HCT116 (cell line): ENCODE measurements around the gene GP1BB. TPM values are rescaled to one million over a fixed set of nuclear protein-coding genes. Genes with fewer than 3 reads are reported as not detected.

Source experiments
- ATAC-seq: fragments of 200-7000 bp; cut with Tn5 transposase; 2 replicates; pipeline ENCODE4 v1.9.1; 2020; ENCODE audit warnings: mild to moderate bottlenecking, moderate library complexity
- BruUV-seq: library from RNA; stranded (reverse); fragments of 400-500 nt; replicated peaks from 2 replicates; lab custom pipeline; 2021; lab: Mats Ljungman, UMichigan
- CTCF ChIA-PET: fragments of 300-600 bp; sonication (Branson Sonifier 250); formaldehyde crosslinking; loops from one replicate; lab custom pipeline; 2021; ENCODE audit warnings: antibody characterized with exemption; lab: Charles Lee
- POLR2A ChIA-PET: fragments of 300-600, 350-600 bp; sonication (Branson Sonifier 250); formaldehyde crosslinking; loops from one replicate; lab custom pipeline; 2021; ENCODE audit warnings: antibody characterized with exemption; lab: Charles Lee
- RAD21 ChIA-PET, 2 experiments: fragments of 300-600 bp; sonication (Branson Sonifier 250); formaldehyde crosslinking; loops; one replicate each; lab custom pipeline; 2023; ENCODE audit warnings: low total read pairs in 2 of 2; ENCODE audit not compliant: uncharacterized antibody in 2 of 2, unreplicated experiment in 2 of 2, low non-redundant PET in 1 of 2; lab: Charles Lee
- DNase-seq: peaks from one replicate; pipeline ENCODE4 v3.0.0-alpha.2; 2010; ENCODE audit warnings: low read depth, low spot score
- H2AFZ ChIP-seq: fragments of 200-600 bp; shearing (Covaris generic), sonication (generic); 2 replicates; pipeline ENCODE4 v1.6.1; 2017; ENCODE audit warnings: low read depth, mixed run types, mixed read lengths, antibody characterized with exemption, low read length; ENCODE audit not compliant: poor library complexity, severe bottlenecking
- H3K27ac ChIP-seq: 2 replicates; pipeline ENCODE4 v1.5.1; 2012; ENCODE audit warnings: low read depth, low read length
- H3K27me3 ChIP-seq: fragments of 200-600 bp; sonication (generic); 2 replicates; pipeline ENCODE4 v1.6.1; 2016; ENCODE audit warnings: mixed run types, low read length, mixed read lengths; ENCODE audit not compliant: insufficient read depth
- H3K36me3 ChIP-seq, 2 experiments: fragments of 200-500 bp in 1 of 2; fragments of 200-600 bp in 1 of 2; sonication (Bioruptor generic) in 1 of 2; sonication (generic) in 1 of 2; 2 replicates each; pipeline versions ENCODE4 v1.5.1 to v1.6.1; 2014 to 2016; ENCODE audit warnings: low read length in 2 of 2, inconsistent platforms in 1 of 2, mixed read lengths in 1 of 2, mixed run types in 1 of 2; ENCODE audit not compliant: insufficient read depth in 2 of 2, control insufficient read depth in 1 of 2
- H3K4me1 ChIP-seq, 2 experiments: fragments of 200-600 bp in 1 of 2; sonication (generic) in 1 of 2; 2 replicates each; pipeline versions ENCODE4 v1.5.1 to v1.6.1; 2012 to 2017; ENCODE audit warnings: low read length in 2 of 2, inconsistent platforms in 1 of 2, mild to moderate bottlenecking in 1 of 2, mixed read lengths in 1 of 2, mixed run types in 1 of 2, moderate library complexity in 1 of 2; ENCODE audit not compliant: insufficient read depth in 2 of 2, control insufficient read depth in 1 of 2
- H3K4me2 ChIP-seq: fragments of 200-600 bp; sonication (generic); 2 replicates; pipeline ENCODE4 v1.6.1; 2017; ENCODE audit warnings: mixed run types, low read length, mixed read lengths
- H3K4me3 ChIP-seq, 2 experiments: fragments of 200-600 bp in 1 of 2; sonication (generic) in 1 of 2; replicated peaks in 1 of 2; 2 replicates each; pipeline ENCODE4 v1.5.1; 2011 to 2016; ENCODE audit warnings: low read length in 2 of 2, control low read depth in 1 of 2, low read depth in 1 of 2, mild to moderate bottlenecking in 1 of 2, mixed read lengths in 1 of 2, mixed run types in 1 of 2
- H3K79me2 ChIP-seq: fragments of 200-600 bp; sonication (generic); 2 replicates; pipeline ENCODE4 v1.6.1; 2017; ENCODE audit warnings: mild to moderate bottlenecking, mixed run types, low read length, moderate library complexity, mixed read lengths; ENCODE audit not compliant: insufficient read depth
- H3K9ac ChIP-seq: fragments of 200-600 bp; sonication (generic); 2 replicates; pipeline ENCODE4 v1.6.1; 2016; ENCODE audit warnings: low read length, mixed read lengths
- H3K9me2 ChIP-seq: fragments of 200-600 bp; sonication (generic), shearing (Covaris generic); 2 replicates; pipeline ENCODE4 v1.6.1; 2017; ENCODE audit warnings: mixed run types, mild to moderate bottlenecking, moderate library complexity; ENCODE audit not compliant: insufficient read depth
- H3K9me3 ChIP-seq, 2 experiments: fragments of 200-500 bp in 1 of 2; fragments of 200-600 bp in 1 of 2; sonication (Bioruptor generic) in 1 of 2; sonication (generic) in 1 of 2; 2 replicates each; pipeline ENCODE4 v1.6.1; 2014 to 2017; ENCODE audit warnings: low read length in 2 of 2, mixed read lengths in 2 of 2, inconsistent platforms in 1 of 2, low read depth in 1 of 2, mild to moderate bottlenecking in 1 of 2, mixed run types in 1 of 2, moderate library complexity in 1 of 2; ENCODE audit not compliant: control insufficient read depth in 1 of 2, insufficient read depth in 1 of 2
- H4K20me1 ChIP-seq: fragments of 200-600 bp; sonication (generic), shearing (Covaris generic); 2 replicates; pipeline ENCODE4 v1.6.1; 2017; ENCODE audit warnings: mixed run types, mild to moderate bottlenecking, moderate library complexity; ENCODE audit not compliant: insufficient read depth
- ATF3 ChIP-seq: IDR thresholded peaks from 2 replicates; pipeline ENCODE4 v1.6.1; 2012
- CBX3 ChIP-seq: IDR thresholded peaks from 2 replicates; pipeline ENCODE4 v1.6.1; 2012; ENCODE audit warnings: low read depth
- EGR1 ChIP-seq: IDR thresholded peaks from 2 replicates; pipeline ENCODE4 v1.6.1; 2012; ENCODE audit warnings: low read depth
- ELF1 ChIP-seq: IDR thresholded peaks from 2 replicates; pipeline ENCODE4 v1.6.1; 2012; ENCODE audit warnings: low read depth, borderline replicate concordance
- EZH2 ChIP-seq: fragments of 200-600 bp; sonication (generic); IDR thresholded peaks from 2 replicates; pipeline ENCODE4 v1.6.1; 2017; ENCODE audit warnings: antibody characterized with exemption, mixed run types
- EZH2phosphoT487 ChIP-seq: fragments of 200-600 bp; IDR thresholded peaks from 2 replicates; pipeline ENCODE4 v1.6.1; 2018; ENCODE audit warnings: antibody characterized with exemption, borderline replicate concordance
- FOSL1 ChIP-seq: IDR thresholded peaks from 2 replicates; pipeline ENCODE4 v1.6.1; 2012; ENCODE audit warnings: low read depth
- POLR2AphosphoS5 ChIP-seq: IDR thresholded peaks from 2 replicates; pipeline ENCODE4 v1.6.1; 2011; ENCODE audit warnings: mild to moderate bottlenecking, low read depth, low read length, moderate library complexity
- RAD21 ChIP-seq: IDR thresholded peaks from 2 replicates; pipeline ENCODE4 v1.6.1; 2012; ENCODE audit warnings: low read depth, mild to moderate bottlenecking
- SIN3A ChIP-seq: IDR thresholded peaks from 2 replicates; pipeline ENCODE4 v1.6.1; 2012; ENCODE audit warnings: low read depth
- SRF ChIP-seq: IDR thresholded peaks from 2 replicates; pipeline ENCODE4 v1.6.1; 2012; ENCODE audit warnings: low read depth
- TCF7L2 ChIP-seq: IDR thresholded peaks from 2 replicates; pipeline ENCODE4 v1.7.0; 2011; ENCODE audit warnings: borderline replicate concordance, inconsistent platforms; ENCODE audit not compliant: insufficient read depth, insufficient read length; ENCODE audit errors: extremely low read depth
- YY1 ChIP-seq: IDR thresholded peaks from 2 replicates; pipeline ENCODE4 v1.6.1; 2011; ENCODE audit warnings: low read length, low read depth, moderate library complexity, mild to moderate bottlenecking; ENCODE audit not compliant: insufficient replicate concordance; ENCODE audit errors: extremely low read depth
- intact Hi-C: fragments of 100-400 bp; cut with micrococcal nuclease; formaldehyde crosslinking; loops from 2 replicates; pipeline ENCODE4 v1.10.0; 2022
- total RNA-seq: library from RNA; stranded (reverse); gene quantifications from one replicate; pipeline ENCODE4 v1.2.1, GENCODE V29; 2021; ENCODE audit not compliant: unreplicated experiment

The GP1BB gene
- total RNA-seq, 1 experiment from 2014 or later = 4.8 TPM

GRCh38 chr22:19694696-19695095, 28.6 kb upstream of the GP1BB start:
- no peaks in the 10 kb centered on the region for H3K27me3 ChIP-seq
- H3K79me2 ChIP-seq = no peaks in the 10 kb centered on the region
- H3K27ac ChIP-seq = no peak overlapping the region
- intact Hi-C loops = no loop called here
- H4K20me1 ChIP-seq = no peaks in the 10 kb centered on the region
- no peak for DNase-seq
- no TSS peak for BruUV-seq
- H3K4me3 ChIP-seq = no peak overlapping the region
- ChIA-PET RAD21 (no interaction called here), CTCF (no interaction called here), POLR2A (no interaction called here)
- ATAC-seq = no peak
- H3K4me2 ChIP-seq = no peak overlapping the region
- no peaks in the 10 kb centered on the region for H3K36me3 ChIP-seq
- no peak overlapping the region for H2AFZ ChIP-seq
- no peaks in the 10 kb centered on the region for H3K9me3 ChIP-seq
- no peaks in the 10 kb centered on the region for H3K9me2 ChIP-seq
- H3K9ac ChIP-seq = no peak overlapping the region
- peaks cover 9 to 20% of the 10 kb centered on the region in 2 experiments for H3K4me1 ChIP-seq
- TF ChIP-seq ELF1 (no peak), TCF7L2 (no peak), FOSL1 (no peak), EGR1 (no peak), RAD21 (no peak), SRF (no peak), EZH2 (no peak), SIN3A (no peak), CBX3 (no peak), EZH2phosphoT487 (no peak), ATF3 (no peak), POLR2AphosphoS5 (no peak), YY1 (no peak)
